ENCODE results near the gene JAK1. TPM values are rescaled to one million over a fixed set of nuclear protein-coding genes. Genes with fewer than 3 reads are reported as not detected.

The JAK1 gene
- total RNA-seq, 4 donors from 2014 or later: 52.9 to 169 (median 126) TPM

GRCh38 chr1:64917907-64918306 is 48.4 kb downstream of the JAK1 start:
- Histone ChIP-seq H3K27me3 (no peaks in the 10 kb centered on the region), H3K36me3 (no peaks in the 10 kb centered on the region), H3K4me3 (no peak overlapping the region), H3K27ac (peak overlapping the region; percentile 42 to 69 (median 64)), H3K4me1 (peaks cover 43 to 75% (median 58%) of the 10 kb centered on the region in 4 donors), H3K9me3 (no peaks in the 10 kb centered on the region)
- TF ChIP-seq POLR2A (IDR thresholded peaks at IDR 0.05): no peak
- no peak for TF ChIP-seq CTCF (IDR thresholded peaks at IDR 0.05)
- no peak for TF ChIP-seq EP300 (IDR thresholded peaks at IDR 0.05; ENCODE audit: low read depth)
- no peak for TF ChIP-seq POLR2AphosphoS5 (IDR thresholded peaks at IDR 0.05)
- in situ Hi-C loops (cut with MboI; ENCODE audit: low pct_ligation_motif_present in 1 of 4, low pct_unique_long_range_greater_than_20kb in 1 of 4, low sequenced_read_pairs in 3 of 4) (no loop called here), intact Hi-C loops (cut with DNase I; ENCODE audit: low total_unique reads) (no loop called here)
- DNase-seq: no peak

GRCh38 chr1:64917328-64917861 is 49.0 kb downstream of the JAK1 start:
- TF ChIP-seq POLR2A (IDR thresholded peaks at IDR 0.05): no peak
- no peak for TF ChIP-seq POLR2AphosphoS5 (IDR thresholded peaks at IDR 0.05)
- TF ChIP-seq EP300 (IDR thresholded peaks at IDR 0.05; ENCODE audit: low read depth): no peak
- no peak for TF ChIP-seq CTCF (IDR thresholded peaks at IDR 0.05)
- Histone ChIP-seq H3K4me3 (no peak overlapping the region), H3K27me3 (no peaks in the 10 kb centered on the region), H3K9me3 (no peaks in the 10 kb centered on the region), H3K36me3 (no peaks in the 10 kb centered on the region), H3K4me1 (peaks cover 42 to 73% (median 58%) of the 10 kb centered on the region in 4 donors), H3K27ac (peak overlapping the region; percentile 42 to 69 (median 64))
- WGBS, 2 donors (ENCODE audit: low coverage in 1 of 2): 68 to 75% methylated on average over 1 to 3 of the region's 3 CpGs
- intact Hi-C loops (cut with DNase I; ENCODE audit: low total_unique reads): no loop called here
- in situ Hi-C loops (cut with MboI; ENCODE audit: low pct_ligation_motif_present in 1 of 4, low pct_unique_long_range_greater_than_20kb in 1 of 4, low sequenced_read_pairs in 3 of 4): no loop called here
- DNase-seq: peak; percentile 42

GRCh38 chr1:64915381-64916274 is 50.7 kb downstream of the JAK1 start:
- peak; percentile 68 for DNase-seq
- Histone ChIP-seq H3K9me3 (no peaks in the 10 kb centered on the region), H3K4me1 (peaks cover 28 to 72% (median 49%) of the 10 kb centered on the region in 4 donors), H3K36me3 (no peaks in the 10 kb centered on the region), H3K27ac (peak overlapping the region; percentile 62 to 69 (median 66)), H3K4me3 (peak overlapping the region in 1 of 4 donors; percentile 12), H3K27me3 (no peaks in the 10 kb centered on the region)
- in situ Hi-C loops (cut with MboI; ENCODE audit: low pct_ligation_motif_present in 1 of 4, low pct_unique_long_range_greater_than_20kb in 1 of 4, low sequenced_read_pairs in 3 of 4): no loop called here
- TF ChIP-seq POLR2A (IDR thresholded peaks at IDR 0.05): peak; percentile 16
- no peak for TF ChIP-seq EP300 (IDR thresholded peaks at IDR 0.05; ENCODE audit: low read depth)
- TF ChIP-seq POLR2AphosphoS5 (IDR thresholded peaks at IDR 0.05): peak in 2 of 3 donors; percentile 23 to 63
- 62 to 81% methylated on average over 3 to 9 of the region's 9 CpGs for WGBS, 2 donors (ENCODE audit: low coverage in 1 of 2)
- intact Hi-C loops (cut with DNase I; ENCODE audit: low total_unique reads): no loop called here

GRCh38 chr1:64913361-64914015 is 52.9 kb downstream of the JAK1 start:
- WGBS, 2 donors (ENCODE audit: low coverage in 1 of 2): 57 to 79% methylated on average over 1 to 3 of the region's 3 CpGs
- no peak for DNase-seq
- no peak overlapping the region for H3K4me3 ChIP-seq
- H3K36me3 ChIP-seq: no peaks in the 10 kb centered on the region
- in situ Hi-C loops (cut with MboI; ENCODE audit: low pct_ligation_motif_present in 1 of 4, low pct_unique_long_range_greater_than_20kb in 1 of 4, low sequenced_read_pairs in 3 of 4) (no loop called here), intact Hi-C loops (cut with DNase I; ENCODE audit: low total_unique reads) (no loop called here)
- H3K27ac ChIP-seq: no peak overlapping the region
- no peaks in the 10 kb centered on the region for H3K27me3 ChIP-seq
- H3K9me3 ChIP-seq: no peaks in the 10 kb centered on the region
- peaks cover 26 to 81% (median 51%) of the 10 kb centered on the region in 4 donors for H3K4me1 ChIP-seq
- TF ChIP-seq EP300 (IDR thresholded peaks at IDR 0.05; ENCODE audit: low read depth) (no peak), POLR2AphosphoS5 (IDR thresholded peaks at IDR 0.05) (no peak), CTCF (IDR thresholded peaks at IDR 0.05) (no peak), POLR2A (IDR thresholded peaks at IDR 0.05) (no peak)
